Sigmoid colon (tissue), 4 donors: ENCODE measurements around the gene FZR1.
"Not testable (repeated sequence)": the region's sequence is repeated elsewhere in the genome, so short reads cannot be mapped to it uniquely, and the experiment has no call there.

ENCODE experiments used
- CTCF ChIP-seq, 4 experiments: fragments of 450-650 bp in 3 of 4; fragments of 200-600 bp in 1 of 4; IDR thresholded peaks; one replicate each; pipeline ENCODE4 v1.5.1; 2016 to 2019; ENCODE audit warnings: antibody characterized with exemption in 4 of 4, mild to moderate bottlenecking in 3 of 4, moderate library complexity in 2 of 4
- EP300 ChIP-seq, 4 donors: sonication (generic); formaldehyde crosslinking; IDR thresholded peaks; one replicate each; pipeline ENCODE4 v1.6.1; 2017; ENCODE audit warnings: antibody characterized with exemption in 4 of 4
- POLR2A ChIP-seq, 2 donors: fragments of 450-650 bp; IDR thresholded peaks; one replicate each; pipeline ENCODE4 v1.6.1; 2016; ENCODE audit warnings: antibody characterized with exemption in 2 of 2, mild to moderate bottlenecking in 2 of 2, moderate library complexity in 2 of 2

GRCh38 chr19:3584036-3584802 lies 78.1 kb downstream of the FZR1 start:
- not testable (repeated sequence) for TF ChIP-seq POLR2A, CTCF, EP300 (IDR thresholded peaks at IDR 0.05)
